GM23338 (cell line): ENCODE measurements around the gene SMIM45.

Experiments
- CREB1 ChIP-seq: fragments of 250-450 bp; sonication (Bioruptor Pico); IDR thresholded peaks from 2 replicates; pipeline ENCODE4 v1.5.0; 2020; ENCODE audit warnings: low read depth, mild to moderate bottlenecking, moderate library complexity
- CTCF ChIP-seq, 2 experiments: fragments of 200-600 bp in 1 of 2; sonication (generic) in 1 of 2; conservative IDR thresholded peaks; 2 replicates each; pipeline versions ENCODE4 v1.5.1 to v1.6.1; 2016 to 2017; ENCODE audit warnings: antibody characterized with exemption in 2 of 2, low read depth in 2 of 2, mild to moderate bottlenecking in 2 of 2, moderate library complexity in 1 of 2
- EZH2 ChIP-seq: fragments of 200-600 bp; sonication (generic); IDR thresholded peaks from one replicate; pipeline ENCODE4 v1.8.0; 2017; ENCODE audit warnings: antibody characterized with exemption, mild to moderate bottlenecking, low read depth; ENCODE audit not compliant: unreplicated experiment
- EZH2phosphoT487 ChIP-seq: fragments of 200-600 bp; sonication (generic); IDR thresholded peaks from one replicate; pipeline ENCODE4 v1.8.1; 2018; ENCODE audit warnings: antibody characterized with exemption; ENCODE audit not compliant: unreplicated experiment
- JUNB ChIP-seq: IDR thresholded peaks from one replicate; pipeline ENCODE4 v1.6.1; 2016; ENCODE audit warnings: antibody characterized with exemption; ENCODE audit not compliant: unreplicated experiment
- POLR2AphosphoS5 ChIP-seq: IDR thresholded peaks from 2 replicates; pipeline ENCODE4 v1.6.1; 2016; ENCODE audit warnings: antibody characterized with exemption, low read depth
- STAT1 ChIP-seq: IDR thresholded peaks from one replicate; pipeline ENCODE4 v1.6.1; 2016; ENCODE audit warnings: antibody characterized with exemption; ENCODE audit not compliant: unreplicated experiment
- ZNF331 ChIP-seq: fragments of 250-450 bp; sonication (Bioruptor Pico); IDR thresholded peaks from 2 replicates; pipeline ENCODE4 v1.5.0; 2020; ENCODE audit warnings: low read depth, mild to moderate bottlenecking, moderate library complexity
- TF ChIP-seq, protein P1 (sequence below): IDR thresholded peaks from one replicate; pipeline ENCODE4 v1.6.1; 2018; ENCODE audit warnings: antibody characterized with exemption; ENCODE audit not compliant: unreplicated experiment
- TF ChIP-seq, protein P2 (sequence below): IDR thresholded peaks from 2 replicates; pipeline ENCODE4 v1.6.1; 2016; ENCODE audit warnings: antibody characterized with exemption

DNA sequence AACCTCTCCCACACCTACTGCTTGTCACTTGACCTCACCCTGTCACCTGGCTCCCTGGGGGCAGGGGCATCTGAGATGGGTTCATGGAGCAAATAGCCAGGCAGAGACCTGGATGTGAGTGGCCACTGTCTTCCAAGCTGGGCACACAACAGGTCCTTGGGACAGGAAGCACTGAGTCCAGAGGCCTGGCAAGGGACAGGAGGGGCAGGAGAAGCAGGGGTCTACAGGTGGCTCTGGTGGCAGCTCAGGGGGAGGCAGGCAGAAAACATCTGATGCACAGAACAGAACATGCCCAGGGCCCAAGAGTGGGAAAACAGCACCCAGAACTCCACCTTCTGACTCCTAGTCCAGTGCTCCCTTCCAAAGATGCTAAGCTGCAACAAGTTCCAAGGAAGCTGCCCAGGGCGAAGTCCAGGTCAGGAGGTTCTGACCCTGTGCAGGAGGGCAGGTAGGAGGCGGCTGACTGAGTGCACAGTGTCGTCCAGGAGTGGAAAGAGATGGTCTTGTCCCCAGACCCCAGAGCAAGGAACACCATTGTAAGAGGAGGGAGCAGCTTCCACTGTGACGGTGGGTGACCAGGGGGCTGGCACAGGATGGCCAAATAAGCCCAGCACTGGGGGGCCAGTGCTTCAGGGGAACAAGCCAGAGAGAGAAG lies 28.9 kb upstream of the SMIM45 start:
- no peak for TF ChIP-seq EZH2
- no peak for TF ChIP-seq CTCF (conservative IDR thresholded peaks at IDR 0.05; ENCODE audit: low read depth in 2 of 2)
- no peak for TF ChIP-seq POLR2AphosphoS5
- TF ChIP-seq, protein P1, sequence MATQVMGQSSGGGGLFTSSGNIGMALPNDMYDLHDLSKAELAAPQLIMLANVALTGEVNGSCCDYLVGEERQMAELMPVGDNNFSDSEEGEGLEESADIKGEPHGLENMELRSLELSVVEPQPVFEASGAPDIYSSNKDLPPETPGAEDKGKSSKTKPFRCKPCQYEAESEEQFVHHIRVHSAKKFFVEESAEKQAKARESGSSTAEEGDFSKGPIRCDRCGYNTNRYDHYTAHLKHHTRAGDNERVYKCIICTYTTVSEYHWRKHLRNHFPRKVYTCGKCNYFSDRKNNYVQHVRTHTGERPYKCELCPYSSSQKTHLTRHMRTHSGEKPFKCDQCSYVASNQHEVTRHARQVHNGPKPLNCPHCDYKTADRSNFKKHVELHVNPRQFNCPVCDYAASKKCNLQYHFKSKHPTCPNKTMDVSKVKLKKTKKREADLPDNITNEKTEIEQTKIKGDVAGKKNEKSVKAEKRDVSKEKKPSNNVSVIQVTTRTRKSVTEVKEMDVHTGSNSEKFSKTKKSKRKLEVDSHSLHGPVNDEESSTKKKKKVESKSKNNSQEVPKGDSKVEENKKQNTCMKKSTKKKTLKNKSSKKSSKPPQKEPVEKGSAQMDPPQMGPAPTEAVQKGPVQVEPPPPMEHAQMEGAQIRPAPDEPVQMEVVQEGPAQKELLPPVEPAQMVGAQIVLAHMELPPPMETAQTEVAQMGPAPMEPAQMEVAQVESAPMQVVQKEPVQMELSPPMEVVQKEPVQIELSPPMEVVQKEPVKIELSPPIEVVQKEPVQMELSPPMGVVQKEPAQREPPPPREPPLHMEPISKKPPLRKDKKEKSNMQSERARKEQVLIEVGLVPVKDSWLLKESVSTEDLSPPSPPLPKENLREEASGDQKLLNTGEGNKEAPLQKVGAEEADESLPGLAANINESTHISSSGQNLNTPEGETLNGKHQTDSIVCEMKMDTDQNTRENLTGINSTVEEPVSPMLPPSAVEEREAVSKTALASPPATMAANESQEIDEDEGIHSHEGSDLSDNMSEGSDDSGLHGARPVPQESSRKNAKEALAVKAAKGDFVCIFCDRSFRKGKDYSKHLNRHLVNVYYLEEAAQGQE, result no peak
- no peak for TF ChIP-seq EZH2phosphoT487
- TF ChIP-seq, protein P2, sequence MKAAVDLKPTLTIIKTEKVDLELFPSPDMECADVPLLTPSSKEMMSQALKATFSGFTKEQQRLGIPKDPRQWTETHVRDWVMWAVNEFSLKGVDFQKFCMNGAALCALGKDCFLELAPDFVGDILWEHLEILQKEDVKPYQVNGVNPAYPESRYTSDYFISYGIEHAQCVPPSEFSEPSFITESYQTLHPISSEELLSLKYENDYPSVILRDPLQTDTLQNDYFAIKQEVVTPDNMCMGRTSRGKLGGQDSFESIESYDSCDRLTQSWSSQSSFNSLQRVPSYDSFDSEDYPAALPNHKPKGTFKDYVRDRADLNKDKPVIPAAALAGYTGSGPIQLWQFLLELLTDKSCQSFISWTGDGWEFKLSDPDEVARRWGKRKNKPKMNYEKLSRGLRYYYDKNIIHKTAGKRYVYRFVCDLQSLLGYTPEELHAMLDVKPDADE, result no peak
- TF ChIP-seq ZNF331 (CRISPR knock-in tag), result no peak
- no peak for TF ChIP-seq CREB1
- no peak for TF ChIP-seq STAT1
- no peak for TF ChIP-seq JUNB
